OCI-LY1 (cell line): Measurements from ENCODE around the gene HTR2B.

ENCODE experiments used
- H2AFZ ChIP-seq: fragments of 200-600 bp; sonication (generic), shearing (Covaris generic); 2 replicates; pipeline ENCODE4 v1.6.0; 2014; ENCODE audit warnings: antibody characterized with exemption, mild to moderate bottlenecking, low read length
- H3F3A ChIP-seq: fragments of 200-600 bp; sonication (generic), shearing (Covaris generic); 2 replicates; pipeline ENCODE4 v1.6.0; 2014; ENCODE audit warnings: mild to moderate bottlenecking, antibody characterized with exemption, low read length, moderate library complexity; ENCODE audit not compliant: insufficient read depth
- H3K27ac ChIP-seq: fragments of 200-600 bp; sonication (generic); 2 replicates; pipeline ENCODE4 v1.5.1; 2014; ENCODE audit warnings: low read length, mixed run types, mild to moderate bottlenecking, low read depth; ENCODE audit not compliant: poor library complexity, severe bottlenecking
- H3K27me3 ChIP-seq: fragments of 200-600 bp; sonication (generic); 2 replicates; pipeline ENCODE4 v1.6.0; 2014; ENCODE audit warnings: antibody characterized with exemption, mild to moderate bottlenecking, low read length, moderate library complexity; ENCODE audit not compliant: insufficient read depth
- H3K36me3 ChIP-seq: fragments of 200-600 bp; sonication (generic); 2 replicates; pipeline ENCODE4 v1.6.1; 2014; ENCODE audit warnings: mild to moderate bottlenecking, antibody characterized with exemption, low read length, moderate library complexity, mixed read lengths; ENCODE audit not compliant: insufficient read depth
- H3K4me1 ChIP-seq: fragments of 200-600 bp; sonication (generic); 2 replicates; pipeline ENCODE4 v1.5.1; 2014; ENCODE audit warnings: mild to moderate bottlenecking, low read length, moderate library complexity; ENCODE audit not compliant: insufficient read depth, severe bottlenecking
- H3K4me2 ChIP-seq: fragments of 200-600 bp; sonication (generic), shearing (Covaris generic); 2 replicates; pipeline ENCODE4 v1.6.1; 2014; ENCODE audit warnings: low read length
- H3K4me3 ChIP-seq: fragments of 200-600 bp; sonication (generic); 2 replicates; pipeline ENCODE4 v1.5.1; 2014; ENCODE audit warnings: low read length, low read depth, mild to moderate bottlenecking, mixed read lengths; ENCODE audit not compliant: poor library complexity, severe bottlenecking
- H3K79me2 ChIP-seq: fragments of 200-600 bp; shearing (Covaris generic); 2 replicates; pipeline ENCODE4 v1.6.1; 2016; ENCODE audit warnings: mixed run types, low read length, mixed read lengths; ENCODE audit not compliant: insufficient read depth
- H3K9ac ChIP-seq: fragments of 200-600 bp; sonication (generic), shearing (Covaris generic); 2 replicates; pipeline ENCODE4 v1.6.1; 2014; ENCODE audit warnings: mild to moderate bottlenecking, low read length, mixed read lengths
- H3K9me2 ChIP-seq: fragments of 200-600 bp; sonication (generic), shearing (Covaris generic); 2 replicates; pipeline ENCODE4 v1.6.1; 2014; ENCODE audit warnings: low read depth, mild to moderate bottlenecking, low read length, mixed read lengths
- H3K9me3 ChIP-seq: fragments of 200-600 bp; shearing (Covaris generic); 2 replicates; pipeline ENCODE4 v1.6.1; 2014; ENCODE audit warnings: low read length, mixed read lengths
- H4K20me1 ChIP-seq: fragments of 200-600 bp; sonication (generic), shearing (Covaris generic); 2 replicates; pipeline ENCODE4 v1.6.0; 2016; ENCODE audit warnings: mild to moderate bottlenecking, low read length; ENCODE audit not compliant: insufficient read depth
- EZH2 ChIP-seq: fragments of 200-600 bp; sonication (generic), shearing (Covaris generic); IDR thresholded peaks from 2 replicates; pipeline ENCODE4 v1.8.0; 2017; ENCODE audit warnings: borderline replicate concordance, mixed run types, mild to moderate bottlenecking, antibody characterized with exemption, low read length, moderate library complexity, mixed read lengths
- TF ChIP-seq, protein P1 (sequence below): fragments of 200-600 bp; sonication (generic), shearing (Covaris generic); IDR thresholded peaks from 2 replicates; pipeline ENCODE4 v1.5.1; 2017; ENCODE audit warnings: mild to moderate bottlenecking, antibody characterized with exemption, low read length, moderate library complexity, mixed read lengths

Gene HTR2B

DNA sequence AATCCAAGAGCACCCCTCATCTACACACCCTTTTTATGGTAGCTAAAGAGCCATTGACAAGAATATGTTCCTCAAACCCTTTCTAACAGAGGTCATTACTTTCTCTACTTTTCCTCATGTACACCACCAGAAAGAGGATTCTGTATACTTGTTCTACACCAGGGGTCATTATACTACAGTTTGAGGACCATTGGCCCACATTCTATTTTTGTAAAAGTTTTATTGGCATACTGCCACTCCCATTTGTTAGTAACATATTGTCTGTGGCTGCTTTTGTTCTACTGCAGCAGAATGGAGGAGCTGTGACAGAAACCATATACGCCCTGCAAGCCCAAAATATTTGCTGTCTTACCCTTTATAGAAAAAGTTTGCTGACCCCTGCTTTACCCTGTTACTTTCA lies 14.3 kb downstream of the HTR2B start:
- H3K4me1 ChIP-seq, result no peaks in the 10 kb centered on the region
- no peak overlapping the region for H2AFZ ChIP-seq
- no peaks in the 10 kb centered on the region for H3F3A ChIP-seq
- H4K20me1 ChIP-seq, result no peaks in the 10 kb centered on the region
- no peak overlapping the region for H3K27ac ChIP-seq
- H3K9me2 ChIP-seq, result no peaks in the 10 kb centered on the region
- H3K9me3 ChIP-seq, result no peaks in the 10 kb centered on the region
- H3K9ac ChIP-seq, result no peak overlapping the region
- no peak overlapping the region for H3K4me3 ChIP-seq
- H3K4me2 ChIP-seq, result no peak overlapping the region
- TF ChIP-seq, protein P1, sequence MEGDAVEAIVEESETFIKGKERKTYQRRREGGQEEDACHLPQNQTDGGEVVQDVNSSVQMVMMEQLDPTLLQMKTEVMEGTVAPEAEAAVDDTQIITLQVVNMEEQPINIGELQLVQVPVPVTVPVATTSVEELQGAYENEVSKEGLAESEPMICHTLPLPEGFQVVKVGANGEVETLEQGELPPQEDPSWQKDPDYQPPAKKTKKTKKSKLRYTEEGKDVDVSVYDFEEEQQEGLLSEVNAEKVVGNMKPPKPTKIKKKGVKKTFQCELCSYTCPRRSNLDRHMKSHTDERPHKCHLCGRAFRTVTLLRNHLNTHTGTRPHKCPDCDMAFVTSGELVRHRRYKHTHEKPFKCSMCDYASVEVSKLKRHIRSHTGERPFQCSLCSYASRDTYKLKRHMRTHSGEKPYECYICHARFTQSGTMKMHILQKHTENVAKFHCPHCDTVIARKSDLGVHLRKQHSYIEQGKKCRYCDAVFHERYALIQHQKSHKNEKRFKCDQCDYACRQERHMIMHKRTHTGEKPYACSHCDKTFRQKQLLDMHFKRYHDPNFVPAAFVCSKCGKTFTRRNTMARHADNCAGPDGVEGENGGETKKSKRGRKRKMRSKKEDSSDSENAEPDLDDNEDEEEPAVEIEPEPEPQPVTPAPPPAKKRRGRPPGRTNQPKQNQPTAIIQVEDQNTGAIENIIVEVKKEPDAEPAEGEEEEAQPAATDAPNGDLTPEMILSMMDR, result no peak
- no peak for TF ChIP-seq EZH2
- peaks cover 79% of the 10 kb centered on the region for H3K36me3 ChIP-seq
- no peaks in the 10 kb centered on the region for H3K79me2 ChIP-seq
- H3K27me3 ChIP-seq, result no peaks in the 10 kb centered on the region

DNA sequence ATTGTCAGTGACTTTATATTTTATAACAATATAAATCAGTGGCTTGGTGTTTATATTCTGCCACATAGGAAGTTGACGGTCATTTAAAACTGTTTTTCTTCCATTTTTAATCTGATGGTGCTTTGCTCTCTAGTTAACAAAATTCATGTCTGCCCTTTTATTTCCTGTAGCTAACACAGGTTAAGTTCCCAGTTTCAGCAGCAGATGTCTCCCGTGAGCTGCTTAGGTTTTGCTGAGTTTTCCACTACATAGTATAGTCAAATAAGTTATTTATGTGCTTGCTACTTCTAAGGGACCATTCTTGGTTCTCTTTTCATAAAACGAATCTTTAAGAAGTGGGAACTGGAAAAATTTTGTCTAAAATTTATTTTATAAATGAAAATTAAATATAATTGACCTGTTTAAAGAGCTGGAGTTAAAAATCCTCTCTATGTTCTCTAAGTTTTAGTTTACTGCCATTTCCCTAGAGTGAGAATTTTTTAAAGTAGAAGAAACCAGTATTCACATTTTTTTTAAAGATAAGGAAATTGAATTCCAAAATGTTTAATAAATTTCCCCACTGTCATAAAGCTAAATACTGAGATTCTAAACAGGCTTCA lies 20.6 kb downstream of the HTR2B start:
- Histone ChIP-seq H3K9me3 (peaks cover 3% of the 10 kb centered on the region), H3K4me3 (no peak overlapping the region), H3K9ac (no peak overlapping the region), H3K4me1 (no peaks in the 10 kb centered on the region), H3K36me3 (peaks cover 64% of the 10 kb centered on the region), H3K27me3 (no peaks in the 10 kb centered on the region), H3K79me2 (no peaks in the 10 kb centered on the region; the same call in 1 of the 2 replicates), H4K20me1 (no peaks in the 10 kb centered on the region; the same call in 1 of the 2 replicates), H2AFZ (no peak overlapping the region), H3K9me2 (no peaks in the 10 kb centered on the region), H3K4me2 (no peak overlapping the region), H3K27ac (no peak overlapping the region), H3F3A (0 out of 2 replicates have a peak, but pooled peaks cover 5% of the 10 kb centered on the region)
- TF ChIP-seq, protein P1, result peak; percentile 72
- no peak for TF ChIP-seq EZH2

DNA sequence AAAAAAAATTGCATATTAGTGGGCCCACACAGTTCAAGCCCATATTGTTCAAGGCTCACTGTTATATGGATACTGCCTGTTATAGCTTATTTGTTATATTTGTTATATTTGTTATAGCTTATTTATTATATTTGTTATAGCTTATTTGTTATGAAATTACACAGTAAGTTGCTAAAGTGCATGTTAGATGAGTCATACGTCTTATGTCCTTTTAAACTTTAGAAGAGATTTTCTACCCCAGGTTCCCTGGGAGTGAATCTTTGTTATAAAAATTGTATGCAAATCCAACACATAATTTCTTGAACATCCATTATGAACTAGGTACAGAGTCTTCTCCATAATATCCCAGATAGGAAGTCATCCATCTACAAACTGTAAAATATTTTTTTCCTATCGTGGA lies 22.1 kb downstream of the HTR2B start:
- H2AFZ ChIP-seq, result no peak overlapping the region
- peaks cover 66% of the 10 kb centered on the region for H3K36me3 ChIP-seq
- no peak overlapping the region for H3K27ac ChIP-seq

More for the DNA sequence above, 22.1 kb downstream of the HTR2B start:
- no peaks in the 10 kb centered on the region for H3K9me2 ChIP-seq
- H3K9me3 ChIP-seq, result peaks cover 5% of the 10 kb centered on the region
- no peaks in the 10 kb centered on the region; the same call in 1 of the 2 replicates for H4K20me1 ChIP-seq
- H3K4me2 ChIP-seq, result no peak overlapping the region
- no peaks in the 10 kb centered on the region for H3K4me1 ChIP-seq
- TF ChIP-seq, protein P1, result no peak
- no peak for TF ChIP-seq EZH2
- no peaks in the 10 kb centered on the region; the same call in 1 of the 2 replicates for H3K79me2 ChIP-seq
- H3K4me3 ChIP-seq, result no peak overlapping the region
- H3K9ac ChIP-seq, result no peak overlapping the region
- H3K27me3 ChIP-seq, result no peaks in the 10 kb centered on the region
- H3F3A ChIP-seq, result 0 out of 2 replicates have a peak, but pooled peaks cover 5% of the 10 kb centered on the region
